ENCODE data around the gene UGT1A8. TPM values are rescaled to one million over a fixed set of nuclear protein-coding genes. Genes with fewer than 3 reads are reported as not detected.
"Not testable (repeated sequence)": the region's sequence is repeated elsewhere in the genome, so short reads cannot be mapped to it uniquely, and the experiment has no call there.

UGT1A8 gene
- polyA plus RNA-seq, 2 of the 4 experiments (the other 2 are of a cell fraction): 0.22 TPM; not detected in 1

- no peak for TF ChIP-seq HOXB5 (CRISPR knock-in tag; IDR thresholded peaks at IDR 0.05)
- no peak for TF ChIP-seq FOXS1 (CRISPR knock-in tag; IDR thresholded peaks at IDR 0.05)
- no peak for TF ChIP-seq GATA3 (IDR thresholded peaks at IDR 0.05; ENCODE audit: borderline replicate concordance)
- TF ChIP-seq NFE2L2 (conservative IDR thresholded peaks at IDR 0.05; ENCODE audit: low read length): no peak
- no peak for TF ChIP-seq HEYL (CRISPR knock-in tag; IDR thresholded peaks at IDR 0.05)
- no peak for TF ChIP-seq CHD4 (IDR thresholded peaks at IDR 0.05; ENCODE audit: borderline replicate concordance)
- TF ChIP-seq HES2 (IDR thresholded peaks at IDR 0.05): no peak
- TF ChIP-seq MAZ (IDR thresholded peaks at IDR 0.05; ENCODE audit: borderline replicate concordance, low read depth, low read length): no peak
- no peak for TF ChIP-seq CBX8 (IDR thresholded peaks at IDR 0.05)
- TF ChIP-seq EP300 (IDR thresholded peaks at IDR 0.05): no peak
Observed at GRCh38 chr2:233627331-233628025, 10.0 kb downstream of the UGT1A8 start (continued).

- FAIRE-seq; H3K4me1 ChIP-seq; CTCF ChIA-PET; H3K9me3 ChIP-seq; POLR2A ChIA-PET; DNase-seq (ENCODE audit: low read depth in 1 of 2, low spot score in 1 of 2); H3K4me3 ChIP-seq; H3K27ac ChIP-seq; H3K4me2 ChIP-seq; ATAC-seq: not testable (repeated sequence)
- WGBS (ENCODE audit: missing lambda C conversion rate): 91% methylated on average over 10 of the region's 10 CpGs
Observed at GRCh38 chr2:233636306-233636705, 18.9 kb downstream of the UGT1A8 start, which contains the start of gene UGT1A10. TSS of gene UGT1A10 (plus strand) at chr2:233636448. CDS start at chr2:233636523, 75 bp downstream.

GRCh38 chr2:233638836-233639235 is 21.4 kb downstream of the UGT1A8 start:
- H3K4me3 ChIP-seq: no peak overlapping the region
- TF ChIP-seq CBX2 (IDR thresholded peaks at IDR 0.05; ENCODE audit: borderline replicate concordance, low read depth) (no peak), ZSCAN20 (CRISPR knock-in tag; IDR thresholded peaks at IDR 0.05) (no peak), MAZ (IDR thresholded peaks at IDR 0.05; ENCODE audit: borderline replicate concordance, low read depth, low read length) (no peak)
- ATAC-seq (no peak), FAIRE-seq (no peak), DNase-seq (ENCODE audit: low read depth in 1 of 2, low spot score in 1 of 2) (no peak)
- H3K9me3 ChIP-seq: peaks cover 19% of the 10 kb centered on the region; the same call in 2 of the 3 replicates
- ChIA-PET POLR2A (no interaction called here), CTCF (no interaction called here)
- 78% methylated on average over 5 of the region's 5 CpGs for WGBS (ENCODE audit: missing lambda C conversion rate)
- H3K27ac ChIP-seq: 0 out of 6 replicates have a peak overlapping the region, but pooled peaks of 1 of the 2 experiments have one; percentile 25
- no peak overlapping the region for H3K4me2 ChIP-seq
- no peaks in the 10 kb centered on the region for H3K4me1 ChIP-seq

DNA sequence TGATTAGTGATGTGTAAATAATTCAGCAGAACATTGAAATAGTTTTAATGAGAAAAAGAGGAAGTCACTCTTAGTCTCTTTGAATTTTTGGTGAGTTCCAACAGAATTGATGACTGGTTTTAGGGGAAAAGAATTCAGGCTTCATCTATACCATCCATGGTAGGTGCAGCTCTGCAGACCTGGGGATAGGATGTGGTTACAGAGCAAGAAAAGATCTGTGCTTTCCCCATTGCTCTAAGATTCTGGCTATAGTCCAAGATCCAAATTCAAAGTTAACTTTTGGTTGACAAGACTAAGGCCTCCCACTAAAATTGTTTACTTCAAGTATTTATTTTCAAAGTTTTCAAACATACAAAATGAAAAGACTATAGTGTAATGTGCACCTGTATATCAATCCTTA is 22.4 kb downstream of the UGT1A8 start:
- Histone ChIP-seq H3K4me3 (no peak overlapping the region), H3K9me3 (peaks cover 29% of the 10 kb centered on the region), H3K4me2 (no peak overlapping the region), H3K27ac (no peak overlapping the region), H3K4me1 (no peaks in the 10 kb centered on the region)
- ChIA-PET CTCF (no interaction called here), POLR2A (no interaction called here)
- no peak for TF ChIP-seq RNF2 (IDR thresholded peaks at IDR 0.05; ENCODE audit: borderline replicate concordance, low read depth)
- no peak for TF ChIP-seq HES2 (IDR thresholded peaks at IDR 0.05)
- no peak for TF ChIP-seq ESRRA (IDR thresholded peaks at IDR 0.05; ENCODE audit: borderline replicate concordance, low read length)
- no peak for TF ChIP-seq SREBF2 (IDR thresholded peaks at IDR 0.05)
- no peak for TF ChIP-seq SMC3 (IDR thresholded peaks at IDR 0.05)
- no peak for TF ChIP-seq FOSB (CRISPR knock-in tag; IDR thresholded peaks at IDR 0.05)
- no peak for TF ChIP-seq JUN (IDR thresholded peaks at IDR 0.05)
- FAIRE-seq (no peak), DNase-seq (ENCODE audit: low read depth in 1 of 2, low spot score in 1 of 2) (no peak), ATAC-seq (no peak)

- WGBS (ENCODE audit: missing lambda C conversion rate): 67% methylated on average over 1 of the region's 1 CpG
- TF ChIP-seq NPAS2 (CRISPR knock-in tag; IDR thresholded peaks at IDR 0.05; ENCODE audit: borderline replicate concordance) (no peak), GATA3 (IDR thresholded peaks at IDR 0.05; ENCODE audit: borderline replicate concordance) (no peak), BHLHE40 (IDR thresholded peaks at IDR 0.05; ENCODE audit: low read depth, low read length) (no peak), TP53 (CRISPR knock-in tag; IDR thresholded peaks at IDR 0.05) (no peak), HES2 (IDR thresholded peaks at IDR 0.05) (no peak), EHF (CRISPR knock-in tag; IDR thresholded peaks at IDR 0.05) (no peak), RNF2 (IDR thresholded peaks at IDR 0.05; ENCODE audit: borderline replicate concordance, low read depth) (no peak)
- Histone ChIP-seq H3K4me2 (no peak overlapping the region), H3K4me1 (no peaks in the 10 kb centered on the region), H3K9me3 (peaks cover 50% of the 10 kb centered on the region), H3K27ac (peak overlapping the region in 1 of 2 experiments; percentile 60; a peak in 3 of 6 replicates), H3K4me3 (no peak overlapping the region)
- peak in 1 of 2 experiments; percentile 64 for DNase-seq (ENCODE audit: low read depth in 1 of 2, low spot score in 1 of 2)
- ATAC-seq: peak in 1 of 2 experiments; percentile 87; a peak in 3 of 6 replicates
- FAIRE-seq: no peak
- ChIA-PET POLR2A (no interaction called here), CTCF (interaction anchor here (1.1 kb wide), 1 partner anchor 48 kb away, joined by 4 read pairs; no protein-coding TSS in a partner anchor)
Observed at GRCh38 chr2:233643128-233643527, 25.7 kb downstream of the UGT1A8 start.

Data from A549 (cell line).